GM21825 (cell line): ENCODE measurements around the gene EVL.
"Not testable (repeated sequence)": the region's sequence is repeated elsewhere in the genome, so short reads cannot be mapped to it uniquely, and the experiment has no call there.

Source experiments
- ATAC-seq: cut with Tn5 transposase; IDR thresholded peaks from one replicate; pipeline ENCODE4 v1.9.1; 2021; ENCODE audit warnings: mild to moderate bottlenecking, moderate library complexity; ENCODE audit not compliant: unreplicated experiment

EVL gene

DNA sequence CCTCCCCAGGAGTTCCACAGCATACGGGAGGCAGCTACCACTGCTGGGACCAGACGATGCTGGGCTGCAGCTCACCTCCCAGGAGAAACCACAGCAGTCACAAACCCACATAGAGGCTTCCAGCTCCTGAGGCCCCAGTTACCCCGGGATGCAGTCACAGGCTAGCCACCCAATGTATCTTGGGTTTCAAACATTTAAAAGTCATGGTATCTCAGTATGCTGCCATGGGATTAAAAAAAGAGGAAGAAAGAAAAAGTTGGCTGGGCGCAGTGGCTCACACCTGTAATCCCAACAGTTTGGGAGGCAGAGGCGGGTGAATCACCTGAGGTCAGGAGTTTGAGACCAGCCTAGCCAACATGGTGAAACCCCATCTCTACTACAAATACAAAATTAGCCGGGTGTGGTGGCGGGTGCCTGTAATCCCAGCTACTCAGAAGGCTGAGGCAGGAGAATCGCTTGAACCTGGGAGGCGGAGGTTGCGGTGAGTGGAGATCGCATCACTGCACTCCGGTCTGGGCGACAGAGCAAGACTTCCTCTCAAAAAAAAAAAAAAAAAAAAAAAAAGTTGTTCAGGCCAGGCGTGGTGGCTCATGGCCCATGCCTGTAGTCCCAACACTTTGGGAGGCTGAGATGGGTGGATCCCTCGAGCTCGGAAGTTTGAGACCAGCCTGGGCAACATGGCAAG lies 92.5 kb downstream of the EVL start:
- not testable (repeated sequence) for ATAC-seq

DNA sequence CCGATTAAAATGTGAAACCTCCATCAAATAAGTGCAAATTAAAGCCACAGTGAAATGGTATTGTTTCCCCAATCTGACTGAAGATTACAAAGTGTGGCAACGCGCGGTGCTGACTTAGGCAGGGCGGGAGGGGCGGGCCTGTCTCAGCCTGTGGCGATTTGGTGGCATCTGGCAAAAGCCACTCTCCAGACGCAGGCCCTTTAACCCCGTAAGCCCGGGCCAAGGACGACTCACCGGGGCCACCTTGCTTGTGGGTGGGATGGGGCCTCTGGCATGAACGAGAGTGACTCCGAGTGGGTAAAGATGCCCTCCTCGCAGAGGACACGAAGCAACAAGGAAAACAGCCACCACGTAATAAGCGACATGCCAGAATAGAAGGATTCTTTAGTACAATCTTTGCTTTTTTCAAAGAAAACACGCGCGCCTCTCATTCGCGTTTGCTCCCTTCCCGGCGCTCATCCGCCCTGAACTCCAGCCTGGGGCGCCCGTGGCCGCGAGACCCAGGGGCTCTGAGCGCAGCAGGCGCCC lies 93.4 kb downstream of the EVL start:
- ATAC-seq: no peak

DNA sequence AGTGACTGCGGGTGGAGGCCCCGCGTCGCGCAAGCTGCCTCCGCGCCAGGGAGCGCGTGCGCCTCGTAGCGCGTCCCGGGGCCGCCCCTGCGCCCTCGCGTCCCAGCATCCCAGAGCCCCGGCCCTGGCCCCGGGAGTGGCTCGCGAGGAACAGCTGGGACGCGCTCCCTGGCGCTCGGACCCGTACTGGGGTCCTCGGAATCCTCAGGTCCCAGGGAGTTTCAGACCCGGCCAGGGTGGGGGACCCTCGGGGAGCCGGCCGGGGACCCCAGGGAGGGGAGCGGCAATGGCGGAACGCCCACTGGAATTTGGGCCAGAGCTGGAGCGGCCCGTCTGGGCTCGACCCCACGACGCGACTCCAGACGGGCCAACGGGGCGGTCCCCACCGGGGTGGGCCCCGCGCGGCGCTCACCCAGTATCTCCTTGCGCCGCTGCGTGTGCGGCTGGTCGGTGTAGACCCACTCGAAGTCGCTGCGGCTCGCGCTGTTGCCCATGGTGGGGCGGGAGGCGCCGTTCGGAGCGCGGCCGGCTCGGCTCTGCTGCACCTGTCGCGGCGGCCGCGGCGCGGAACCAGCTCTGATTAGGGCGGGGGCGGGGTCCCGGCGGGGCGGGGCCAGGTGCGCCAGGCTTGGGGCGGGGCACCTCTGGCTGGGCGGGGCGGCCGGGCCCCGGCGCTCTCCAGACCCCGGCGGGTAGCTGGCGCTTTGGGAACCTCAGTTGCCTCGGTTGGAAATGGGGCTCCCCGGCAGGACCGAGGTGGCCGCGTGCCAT lies 94.1 kb downstream of the EVL start, which contains the start of gene DEGS2:
Gene DEGS2, minus strand, starts transcription at position 552 of the 771 bp plus-strand sequence. Its CDS starts 58 bp downstream, at position 494.
- peak; percentile 51 for ATAC-seq

DNA sequence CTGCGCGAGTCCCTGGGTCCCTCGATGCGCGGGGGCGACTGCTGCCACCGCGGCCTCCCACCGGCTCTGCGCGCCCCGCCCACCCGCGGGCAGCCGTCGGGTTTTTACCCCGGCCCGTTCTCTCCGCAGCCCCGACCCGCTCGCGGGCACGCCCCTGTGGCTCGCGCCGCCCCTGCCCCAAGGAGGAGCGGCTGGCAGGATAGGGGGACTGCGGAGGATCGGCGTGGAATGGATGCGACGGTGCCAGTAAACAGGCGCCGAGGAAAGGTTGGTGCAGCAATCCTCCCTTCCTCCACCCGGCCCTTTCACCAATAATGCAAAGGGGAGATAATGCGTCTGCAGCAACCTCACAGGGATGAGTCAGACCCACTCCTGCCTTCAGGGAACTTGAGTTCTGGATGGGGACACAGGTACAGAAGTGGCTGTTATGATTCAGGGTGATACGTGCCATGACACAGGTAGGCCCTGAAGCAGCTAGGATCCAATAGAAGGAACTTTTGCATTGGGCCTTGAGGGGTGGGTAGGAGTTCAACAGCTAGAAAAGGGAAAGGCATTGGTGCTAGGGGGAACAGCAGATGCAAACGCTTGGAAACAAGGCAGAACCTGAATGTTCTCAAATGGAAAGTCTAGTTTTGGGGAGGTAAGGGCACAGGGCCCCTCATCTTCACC lies 94.8 kb downstream of the EVL start:
- ATAC-seq: peak; percentile 11

DNA sequence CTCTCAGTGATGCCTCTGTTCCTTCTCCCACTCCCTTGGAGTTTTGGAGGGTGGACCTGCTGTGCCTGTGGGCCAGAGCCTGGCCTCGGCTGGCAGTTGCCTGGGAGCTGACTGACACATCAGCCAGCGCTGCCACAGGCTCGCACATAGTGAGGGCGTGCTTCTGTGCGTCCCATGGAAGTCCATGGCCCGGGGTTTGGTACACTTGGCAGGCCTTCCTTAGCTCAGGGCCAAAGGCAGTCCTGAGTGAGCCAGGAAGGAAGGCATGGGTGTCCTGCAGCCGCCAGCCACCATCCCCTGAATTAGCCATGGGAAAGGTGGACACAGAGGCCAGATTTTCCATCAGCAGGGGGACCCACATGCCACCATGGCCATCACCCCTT lies 95.3 kb downstream of the EVL start:
- ATAC-seq: no peak

DNA sequence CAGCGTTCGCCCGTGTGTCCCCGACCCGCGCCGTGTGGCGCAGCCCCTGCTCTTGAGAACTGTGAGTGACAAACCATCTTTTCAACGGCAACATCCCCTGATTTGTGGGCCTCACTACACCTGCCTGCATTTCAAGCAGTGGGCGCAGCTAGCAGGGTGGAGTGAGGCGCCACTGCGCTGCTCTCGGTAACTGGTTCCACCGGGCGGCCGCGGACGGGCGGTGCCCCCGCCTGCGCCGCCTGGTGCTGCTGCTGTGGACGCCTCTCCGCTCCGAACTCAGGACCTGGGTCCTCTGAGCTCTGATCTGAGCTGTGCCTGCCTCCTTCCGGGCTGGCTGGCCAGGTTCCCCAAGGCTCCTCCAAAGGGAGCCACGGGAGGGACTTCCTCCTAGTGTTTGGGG lies 100.2 kb downstream of the EVL start:
- no peak for ATAC-seq

DNA sequence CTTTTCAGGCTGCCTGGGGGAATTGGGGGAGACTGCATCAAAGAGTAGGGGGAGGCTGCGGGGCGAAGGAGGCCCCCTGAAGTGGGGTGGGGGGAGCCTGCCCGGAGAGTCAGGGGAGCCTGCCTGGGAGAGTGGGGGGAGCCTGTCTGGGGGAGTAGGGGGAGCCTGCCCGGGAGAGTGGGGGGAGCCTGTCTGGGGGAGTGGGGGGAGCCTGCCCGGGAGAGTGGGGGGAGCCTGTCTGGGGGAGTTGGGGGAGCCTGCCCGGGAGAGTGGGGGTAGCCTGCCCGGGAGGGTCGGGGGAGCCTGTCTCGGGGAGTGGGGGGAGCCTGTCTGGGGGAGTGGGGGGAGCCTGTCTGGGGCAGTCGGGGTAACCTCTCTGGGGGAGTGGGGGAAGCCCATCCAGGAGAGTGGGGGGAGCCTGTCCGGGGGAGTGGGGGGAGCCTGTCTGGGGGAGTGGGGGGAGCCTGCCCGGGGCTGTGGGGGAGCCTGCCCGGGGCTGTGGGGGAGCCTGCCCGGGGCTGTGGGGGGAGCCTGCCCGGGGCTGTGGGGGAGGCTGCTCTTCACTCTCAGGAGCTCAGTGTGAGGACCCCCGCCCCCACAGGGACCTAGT lies 100.7 kb downstream of the EVL start:
- ATAC-seq: no peak

DNA sequence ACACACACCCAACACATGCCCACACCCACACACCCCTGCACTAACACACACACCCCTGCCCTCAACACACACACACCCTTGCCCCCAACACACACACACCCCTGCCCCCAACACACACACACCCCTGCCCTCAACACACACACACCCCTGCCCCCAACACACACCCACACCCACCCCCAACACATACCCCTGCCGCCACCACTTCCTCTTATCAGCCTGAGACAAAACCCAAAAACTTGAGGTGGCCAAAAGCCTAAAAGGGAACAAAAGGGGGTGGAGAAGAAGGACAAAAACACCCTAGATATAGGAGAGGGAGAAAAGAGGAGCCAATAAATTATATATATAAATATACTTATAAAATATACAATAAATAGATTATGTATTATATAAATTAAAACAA lies 103.3 kb downstream of the EVL start:
- no peak for ATAC-seq

DNA sequence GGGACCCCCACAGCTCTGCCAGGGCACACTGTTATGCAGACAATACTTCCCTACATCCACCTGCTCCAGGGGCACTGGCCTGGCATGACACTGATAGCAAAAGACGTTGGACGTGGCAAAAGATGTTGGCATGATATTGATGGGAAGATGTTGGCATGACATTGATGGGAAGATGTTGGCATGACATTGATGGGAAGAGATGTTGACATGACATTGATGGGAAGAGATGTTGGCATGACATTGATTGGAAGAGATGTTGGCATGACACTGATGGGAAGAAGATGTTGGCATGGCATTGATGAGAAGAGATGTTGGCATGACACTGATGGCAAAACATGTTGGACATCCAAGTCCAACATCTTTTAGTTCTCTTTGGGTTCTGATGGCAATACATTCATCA lies 105.7 kb downstream of the EVL start:
- ATAC-seq: no peak

DNA sequence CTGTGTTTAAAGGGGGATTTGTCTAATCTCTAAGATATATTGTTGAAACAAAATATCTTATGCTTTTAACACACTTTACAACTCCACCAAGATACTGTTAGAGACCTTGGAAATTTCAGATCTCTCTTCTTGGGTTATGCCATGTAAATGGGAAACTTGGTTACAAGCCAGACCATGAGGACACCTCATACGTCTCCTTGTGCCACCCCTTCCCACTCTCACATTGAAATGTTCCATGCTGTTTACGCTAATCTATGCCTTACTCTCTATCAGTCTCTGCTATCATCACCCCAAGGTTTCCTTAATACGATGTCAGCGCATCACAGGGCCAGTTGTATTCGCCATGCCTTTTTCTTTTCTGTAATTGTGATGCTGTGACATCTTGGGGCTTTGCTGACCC lies 107.6 kb downstream of the EVL start:
- ATAC-seq: no peak

DNA sequence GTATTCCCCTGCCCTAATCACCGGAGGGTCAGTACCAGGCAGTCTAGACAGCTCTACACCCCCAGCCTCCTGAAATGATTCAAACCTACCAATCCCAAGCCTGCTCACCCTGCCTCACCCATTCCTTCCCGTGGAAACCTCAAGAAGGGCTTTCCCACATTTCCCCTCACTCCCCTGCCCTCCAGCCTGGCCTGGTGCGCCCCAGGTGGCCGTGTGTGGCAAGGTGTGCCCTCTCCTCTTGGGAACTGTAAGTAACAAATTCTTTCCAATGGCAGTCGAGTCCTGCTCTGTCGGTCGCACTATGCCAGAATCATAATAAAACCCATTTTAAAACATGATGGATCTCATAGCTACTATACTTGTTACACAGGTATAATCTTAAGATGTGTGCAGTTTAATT lies 108.1 kb downstream of the EVL start:
- ATAC-seq: no peak

DNA sequence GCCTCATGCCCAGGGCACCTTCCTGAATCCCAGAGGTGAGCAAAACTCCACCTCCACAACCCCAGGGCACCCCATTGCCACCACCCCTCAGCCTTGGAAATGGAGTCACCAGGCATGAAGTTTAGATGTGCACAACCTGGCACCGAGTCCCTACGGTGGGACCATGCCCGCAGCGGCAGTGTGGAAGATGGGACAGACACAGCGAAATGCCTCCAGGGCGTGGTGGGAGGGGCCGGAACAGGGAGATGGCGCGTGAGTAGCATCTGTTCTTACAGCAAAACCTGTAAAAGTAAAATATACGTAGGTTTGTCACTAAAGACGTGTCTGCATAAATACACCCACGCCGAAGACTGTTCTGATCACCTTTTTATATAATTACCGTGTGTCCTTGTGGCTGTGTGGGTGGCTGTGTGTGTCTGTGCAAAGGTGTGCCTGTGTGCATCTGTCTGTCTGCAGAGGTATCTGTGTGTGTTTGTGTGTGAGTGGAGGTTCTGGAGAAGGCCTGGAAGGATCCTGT lies 111.6 kb downstream of the EVL start:
- ATAC-seq: no peak

DNA sequence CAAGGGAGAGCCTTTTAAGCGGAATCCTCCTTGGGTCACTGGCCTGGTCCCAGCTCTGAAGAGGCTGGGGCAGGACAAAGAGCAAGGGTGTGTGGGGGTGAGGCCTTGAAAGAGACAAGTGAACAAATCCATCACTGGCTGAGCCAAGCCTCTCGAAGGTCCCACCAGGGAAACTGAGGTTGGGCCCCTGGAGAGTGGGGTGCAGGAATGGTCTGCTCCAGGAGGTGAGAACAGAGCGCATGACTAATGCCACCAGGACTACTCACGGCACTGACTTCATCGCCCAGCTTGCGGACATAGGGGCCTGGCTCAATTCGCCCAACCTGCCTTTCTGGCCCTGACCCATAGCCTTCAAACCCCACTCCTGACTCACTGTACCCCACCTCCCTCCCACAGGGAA lies 113.5 kb downstream of the EVL start:
- no peak for ATAC-seq

DNA sequence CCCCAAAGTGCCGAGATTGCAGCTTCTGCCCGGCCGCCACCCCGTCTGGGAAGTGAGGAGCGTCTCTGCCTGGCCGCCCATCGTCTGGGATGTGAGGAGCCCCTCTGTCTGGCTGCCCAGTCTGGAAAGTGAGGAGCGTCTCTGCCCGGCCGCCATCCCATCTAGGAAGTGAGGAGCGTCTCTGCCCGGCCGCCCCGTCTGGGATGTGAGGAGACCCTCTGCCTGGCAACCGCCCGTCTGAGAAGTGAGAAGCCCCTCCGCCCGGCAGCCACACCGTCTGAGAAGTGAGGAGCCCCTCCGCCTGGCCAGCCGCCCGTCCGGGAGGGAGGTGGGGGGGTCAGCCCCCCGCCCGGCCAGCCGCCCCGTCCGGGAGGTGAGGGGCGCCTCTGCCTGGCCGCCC lies 115.4 kb downstream of the EVL start:
- ATAC-seq: not testable (repeated sequence)

DNA sequence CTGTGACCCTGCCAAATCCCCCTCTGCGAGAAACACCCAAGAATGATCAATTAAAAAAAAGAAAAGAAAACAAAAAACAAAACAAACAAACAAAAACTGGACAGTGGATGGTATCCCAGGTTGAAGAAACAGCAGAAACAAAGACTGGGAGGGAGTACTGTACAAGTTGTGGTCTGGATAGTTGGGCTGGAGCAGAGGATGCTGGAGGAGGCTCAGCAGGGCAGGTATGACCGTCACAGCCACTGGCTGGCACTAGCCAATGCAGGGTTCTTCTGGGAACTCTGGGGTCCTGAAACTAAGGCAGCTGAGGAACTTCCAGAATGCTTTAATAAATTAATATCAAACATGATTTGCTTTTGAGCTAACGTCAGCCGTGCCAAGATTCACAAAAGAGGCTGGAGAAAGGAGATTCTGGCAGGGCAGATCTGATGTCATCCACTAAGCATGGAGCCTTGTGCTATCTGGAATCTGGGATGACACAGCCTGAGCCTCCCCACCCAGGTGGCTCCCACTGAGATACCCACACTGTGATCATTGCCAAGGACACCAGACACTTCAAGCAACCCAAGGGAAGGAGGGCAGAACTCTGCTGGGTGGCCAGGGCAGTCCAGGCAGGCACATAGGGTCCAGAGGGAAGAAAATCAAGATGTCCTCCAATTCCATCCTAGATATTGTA lies 116.8 kb downstream of the EVL start:
- not testable (repeated sequence) for ATAC-seq

DNA sequence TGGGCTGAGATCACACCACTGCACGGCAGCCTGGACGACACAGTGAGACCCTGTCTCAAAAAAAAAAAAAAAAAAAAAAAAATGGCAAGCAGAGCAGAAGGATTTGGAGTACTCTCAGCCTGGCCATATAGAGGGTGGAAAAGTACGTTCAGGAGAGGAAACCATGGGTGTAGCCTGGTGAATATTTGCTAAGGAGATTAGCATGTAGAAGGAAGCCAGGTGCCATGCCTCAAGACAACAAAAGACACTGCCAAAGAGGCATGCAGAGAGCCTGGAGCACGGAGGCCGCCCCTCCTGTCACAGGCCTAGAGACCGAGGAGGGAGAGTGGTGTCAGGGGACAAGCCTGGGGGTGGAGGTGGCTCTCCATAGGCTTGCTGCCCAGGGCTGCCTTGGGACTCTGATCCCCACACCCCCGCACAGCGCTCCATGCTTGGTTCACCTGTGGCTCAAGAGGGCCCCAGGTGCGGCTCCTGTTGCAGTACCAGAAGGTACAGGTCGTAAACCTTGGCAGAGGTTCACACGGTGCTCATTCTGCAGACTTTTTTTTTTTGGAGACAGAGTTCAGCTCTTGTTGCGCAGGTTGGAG lies 122.1 kb downstream of the EVL start:
- no peak for ATAC-seq

DNA sequence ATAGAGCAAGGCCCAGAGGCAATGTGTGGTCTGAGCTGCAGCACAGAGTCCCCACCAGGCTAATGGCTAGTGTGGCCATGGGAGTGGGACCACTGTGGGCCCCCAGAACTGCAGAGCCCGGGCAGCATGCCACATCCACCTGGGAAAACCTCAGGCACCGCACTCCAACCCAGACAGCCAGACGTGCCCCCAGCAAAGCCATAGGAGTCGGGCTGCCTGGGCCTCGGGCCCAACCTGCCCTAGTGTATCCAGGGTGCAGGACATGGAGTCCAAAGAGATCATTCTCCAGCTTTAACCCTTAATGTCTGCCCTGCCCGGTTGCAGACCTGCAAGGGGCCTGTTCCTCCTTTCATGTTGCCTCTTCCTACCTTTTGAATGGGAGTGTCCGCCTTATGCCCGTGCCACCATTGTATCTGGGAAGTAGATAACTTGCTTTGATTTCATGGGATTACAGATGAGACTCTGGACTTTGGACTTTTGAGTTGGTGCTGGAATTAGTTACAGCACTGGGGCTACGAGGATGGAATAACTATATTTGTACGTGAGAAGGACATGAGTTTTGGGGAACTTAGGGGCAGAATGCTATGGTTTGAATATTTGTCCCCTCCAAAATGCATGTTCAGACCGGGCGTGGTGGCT lies 123.3 kb downstream of the EVL start:
- no peak for ATAC-seq

DNA sequence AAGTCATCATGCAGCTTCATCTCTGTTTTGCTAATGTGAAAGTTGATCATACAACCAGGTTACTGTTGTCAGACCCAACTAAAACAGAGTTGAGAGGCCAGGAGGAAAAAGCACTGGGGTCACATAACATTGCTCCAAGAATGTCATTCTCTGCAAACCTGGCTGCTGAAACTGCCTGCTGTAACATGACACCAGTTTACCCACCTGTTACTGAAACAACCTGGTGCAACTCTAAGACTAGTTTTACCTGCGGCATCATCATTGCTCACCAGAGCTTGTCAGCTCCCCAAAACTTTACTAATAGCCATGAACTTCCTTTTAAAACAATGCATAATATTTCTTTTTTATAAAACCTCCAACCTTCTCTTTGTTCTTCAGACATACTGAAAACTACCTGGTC lies 124.9 kb downstream of the EVL start:
- no peak for ATAC-seq

DNA sequence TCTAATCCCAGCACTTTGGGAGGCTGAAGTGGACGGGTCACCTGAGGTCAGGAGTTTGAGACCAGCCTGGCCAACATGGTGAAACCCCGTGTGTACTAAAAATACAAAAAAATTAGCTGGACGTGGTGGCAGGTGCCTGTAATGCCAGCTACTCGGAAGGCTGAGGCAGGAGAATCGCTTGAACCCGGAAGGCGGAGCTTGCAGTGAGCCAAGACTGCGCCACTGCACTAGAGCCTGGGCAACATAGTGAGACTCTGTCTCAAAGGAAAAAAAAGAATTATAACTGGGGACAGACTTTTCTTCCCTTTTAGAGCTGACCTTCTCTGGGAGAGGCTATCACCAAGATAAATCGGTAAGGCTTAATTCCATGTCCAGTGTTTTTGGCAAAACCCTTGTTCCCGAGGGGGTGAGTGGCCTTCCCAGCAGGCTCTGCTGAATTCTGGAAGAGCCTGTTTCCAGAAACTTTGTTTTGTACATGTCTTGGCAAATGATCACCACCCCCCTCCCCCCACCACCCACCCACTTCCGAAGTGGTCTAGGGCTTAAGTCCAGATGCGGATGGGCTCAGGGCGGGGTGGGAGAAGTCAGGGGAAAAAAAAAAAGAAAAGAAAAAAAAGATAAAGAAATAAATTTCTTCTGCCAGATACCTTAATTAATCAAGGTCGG lies 126.5 kb downstream of the EVL start:
- no peak for ATAC-seq
